Keratinocyte (primary cell): Measurements from ENCODE around the gene CCDC71L. TPM values are rescaled to one million over a fixed set of nuclear protein-coding genes. Genes with fewer than 3 reads are reported as not detected.

Experiments used
- DNase-seq: peaks from one replicate; pipeline ENCODE4 v3.0.0-alpha.2; 2011; ENCODE audit warnings: low read depth, missing footprints, low spot score
- FAIRE-seq: peaks from 2 replicates; lab custom pipeline; 2011; peaks lifted over from hg19 to GRCh38; lab: Jason Lieb, UNC
- H2AFZ ChIP-seq: 2 replicates; pipeline ENCODE4 v1.6.0; 2012; ENCODE audit warnings: low read length, control low read depth, inconsistent platforms; ENCODE audit not compliant: control insufficient read depth
- H3K27ac ChIP-seq: 2 replicates; pipeline ENCODE4 v1.5.1; 2011; ENCODE audit warnings: low read length; ENCODE audit not compliant: control insufficient read depth, insufficient read depth
- H3K27me3 ChIP-seq: 3 replicates; pipeline ENCODE4 v1.6.0; 2011; ENCODE audit warnings: low read length; ENCODE audit not compliant: control insufficient read depth, insufficient read depth; ENCODE audit errors: extremely low read depth
- H3K36me3 ChIP-seq, 2 experiments: 2 replicates in 1 of 2; 3 replicates in 1 of 2; pipeline ENCODE4 v1.5.1; 2011; ENCODE audit warnings: low read length in 2 of 2, mild to moderate bottlenecking in 1 of 2; ENCODE audit not compliant: control insufficient read depth in 2 of 2, insufficient read depth in 2 of 2; ENCODE audit errors: extremely low read depth in 1 of 2
- H3K4me1 ChIP-seq: 3 replicates; pipeline ENCODE4 v1.5.1; 2011; ENCODE audit warnings: low read length; ENCODE audit not compliant: control insufficient read depth, insufficient read depth; ENCODE audit errors: extremely low read depth
- H3K4me2 ChIP-seq: 3 replicates; pipeline ENCODE4 v1.6.0; 2011; ENCODE audit warnings: low read depth, low read length; ENCODE audit not compliant: control insufficient read depth, insufficient read depth; ENCODE audit errors: extremely low read depth
- H3K4me3 ChIP-seq, 3 experiments: fragments of 200-600 bp in 1 of 3; sonication (generic) in 1 of 3; 2 replicates in 2 of 3; 3 replicates in 1 of 3; pipeline ENCODE4 v1.5.1; 2011 to 2016; ENCODE audit warnings: low read length in 3 of 3, mild to moderate bottlenecking in 3 of 3, control low read depth in 2 of 3, inconsistent platforms in 1 of 3, low read depth in 1 of 3, mixed read lengths in 1 of 3, mixed run types in 1 of 3, moderate library complexity in 1 of 3; ENCODE audit not compliant: control insufficient read depth in 2 of 3, insufficient read depth in 2 of 3; ENCODE audit errors: extremely low read depth in 1 of 3
- H3K79me2 ChIP-seq: 2 replicates; pipeline ENCODE4 v1.6.0; 2012; ENCODE audit warnings: low read length; ENCODE audit not compliant: control insufficient read depth, insufficient read depth
- H3K9ac ChIP-seq: 3 replicates; pipeline ENCODE4 v1.6.0; 2011; ENCODE audit warnings: low read length; ENCODE audit not compliant: control insufficient read depth, insufficient read depth; ENCODE audit errors: extremely low read depth
- H3K9me1 ChIP-seq: 3 replicates; pipeline ENCODE4 v1.6.0; 2011; ENCODE audit warnings: low read length; ENCODE audit not compliant: control insufficient read depth, insufficient read depth; ENCODE audit errors: extremely low read depth
- H3K9me3 ChIP-seq: 2 replicates; pipeline ENCODE4 v1.5.1; 2012; ENCODE audit warnings: low read depth, low read length; ENCODE audit not compliant: control insufficient read depth
- H4K20me1 ChIP-seq: 3 replicates; pipeline ENCODE4 v1.6.0; 2011; ENCODE audit warnings: low read length; ENCODE audit not compliant: control insufficient read depth, insufficient read depth; ENCODE audit errors: extremely low read depth
- EZH2 ChIP-seq: IDR thresholded peaks from one replicate; pipeline ENCODE4 v1.6.1; 2012; ENCODE audit warnings: inconsistent platforms, mild to moderate bottlenecking, low read length, moderate library complexity
- dilution Hi-C: fragments of 300-500 bp; cut with MboI; formaldehyde crosslinking; loops from one replicate; pipeline ENCODE4 v1.7.0; 2020; ENCODE audit warnings: low sequenced_read_pairs; ENCODE audit not compliant: extremely low pct_ligation_motif_present
- polyA plus RNA-seq, 5 experiments: library from polyadenylated mRNA; depleted of rRNA in 3 of 5; stranded (reverse) in 3 of 5; stranded (forward) in 1 of 5; unstranded in 1 of 5; fragments of >200 nt; gene quantifications; 1 replicate in 1 of 5; 2 replicates in 3 of 5; 3 replicates in 1 of 5; pipeline versions ENCODE4 v1.2.1 to v1.2.3, GENCODE V29; 2011 to 2012; ENCODE audit warnings: missing spikeins in 2 of 5, low read depth in 1 of 5, low replicate concordance in 1 of 5
- TF ChIP-seq, protein P1 (sequence below), 3 experiments: IDR thresholded peaks in 1 of 3; conservative IDR thresholded peaks in 1 of 3; optimal IDR thresholded peaks in 1 of 3; 2 replicates in 2 of 3; 3 replicates in 1 of 3; pipeline versions ENCODE3 to v1.5.1; 2011; ENCODE audit warnings: low read length in 3 of 3, mild to moderate bottlenecking in 3 of 3, moderate library complexity in 2 of 3, control low read depth in 1 of 3, inconsistent platforms in 1 of 3; ENCODE audit not compliant: insufficient read depth in 2 of 3; ENCODE audit errors: extremely low read depth in 1 of 3

The CCDC71L gene
- polyA plus RNA-seq, 1 donor (not counting 4 experiments of a cell fraction or from before 2014, with no cell fraction given): 10.6 TPM

DNA sequence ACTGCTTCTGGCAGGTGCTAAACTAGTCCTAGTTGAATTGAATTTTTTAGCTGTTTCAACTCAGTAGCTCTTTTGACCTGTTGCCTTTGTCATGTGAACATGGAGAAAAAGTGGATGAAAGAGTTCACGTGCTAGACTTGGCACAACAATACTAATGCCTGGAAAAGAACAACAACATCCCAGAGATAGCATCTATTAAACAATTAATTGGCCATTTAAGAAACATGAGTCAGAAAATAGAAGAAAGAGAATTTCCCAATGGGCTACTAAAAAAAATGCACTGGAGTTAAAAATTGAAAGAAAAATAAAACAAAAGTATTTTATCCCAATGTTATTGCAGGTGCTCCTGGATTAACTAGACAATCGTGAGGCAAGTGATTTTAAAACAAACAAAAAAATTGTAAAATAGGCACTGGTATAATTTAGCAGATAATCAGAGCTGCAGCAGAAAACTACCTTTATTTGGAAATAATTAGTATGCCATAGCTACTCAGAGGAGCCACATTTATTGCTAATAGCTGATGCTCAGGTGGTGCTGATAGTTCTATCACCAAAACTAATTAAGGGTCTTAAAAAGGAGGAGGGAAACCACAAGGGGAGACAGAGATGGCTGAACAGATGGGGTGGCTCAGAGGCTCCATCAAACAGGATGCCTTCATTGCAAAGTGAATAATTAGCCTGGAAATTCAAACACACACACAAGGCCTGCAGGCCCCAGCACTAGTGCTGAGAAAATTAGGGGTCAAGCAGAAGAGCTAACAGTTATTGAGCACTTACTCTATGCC lies 17.6 kb downstream of the CCDC71L start:
- no peak overlapping the region for H2AFZ ChIP-seq

DNA sequence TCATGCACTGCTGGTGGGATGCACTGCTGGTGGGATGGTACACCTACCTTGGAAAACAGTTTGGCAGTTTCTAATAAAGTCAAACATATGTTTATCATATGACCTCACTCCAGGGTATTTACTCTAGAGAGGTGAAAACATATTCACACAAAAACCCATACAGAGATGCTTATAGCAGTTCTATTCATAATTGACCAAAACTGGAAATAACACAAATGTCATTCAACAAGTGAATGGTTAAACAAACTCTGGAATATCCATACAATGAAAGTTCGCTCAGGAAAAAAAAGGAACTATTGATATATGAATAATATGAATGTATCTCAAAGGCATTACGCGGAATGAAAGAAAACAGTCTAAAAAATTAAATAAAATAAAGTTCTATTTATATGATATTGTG lies 19.5 kb downstream of the CCDC71L start:
- Histone ChIP-seq H2AFZ (no peak overlapping the region), H3K4me2 (no peak overlapping the region), H3K9me3 (no peaks in the 10 kb centered on the region), H3K27ac (no peak overlapping the region), H3K9me1 (no peaks in the 10 kb centered on the region), H3K4me1 (no peaks in the 10 kb centered on the region), H3K27me3 (peaks cover 6% of the 10 kb centered on the region), H4K20me1 (no peaks in the 10 kb centered on the region), H3K36me3 (no peaks in the 10 kb centered on the region), H3K79me2 (no peaks in the 10 kb centered on the region), H3K4me3 (no peak overlapping the region), H3K9ac (no peak overlapping the region)
- DNase-seq (no peak), FAIRE-seq (no peak)
- no peak for TF ChIP-seq EZH2
- TF ChIP-seq, protein P1, sequence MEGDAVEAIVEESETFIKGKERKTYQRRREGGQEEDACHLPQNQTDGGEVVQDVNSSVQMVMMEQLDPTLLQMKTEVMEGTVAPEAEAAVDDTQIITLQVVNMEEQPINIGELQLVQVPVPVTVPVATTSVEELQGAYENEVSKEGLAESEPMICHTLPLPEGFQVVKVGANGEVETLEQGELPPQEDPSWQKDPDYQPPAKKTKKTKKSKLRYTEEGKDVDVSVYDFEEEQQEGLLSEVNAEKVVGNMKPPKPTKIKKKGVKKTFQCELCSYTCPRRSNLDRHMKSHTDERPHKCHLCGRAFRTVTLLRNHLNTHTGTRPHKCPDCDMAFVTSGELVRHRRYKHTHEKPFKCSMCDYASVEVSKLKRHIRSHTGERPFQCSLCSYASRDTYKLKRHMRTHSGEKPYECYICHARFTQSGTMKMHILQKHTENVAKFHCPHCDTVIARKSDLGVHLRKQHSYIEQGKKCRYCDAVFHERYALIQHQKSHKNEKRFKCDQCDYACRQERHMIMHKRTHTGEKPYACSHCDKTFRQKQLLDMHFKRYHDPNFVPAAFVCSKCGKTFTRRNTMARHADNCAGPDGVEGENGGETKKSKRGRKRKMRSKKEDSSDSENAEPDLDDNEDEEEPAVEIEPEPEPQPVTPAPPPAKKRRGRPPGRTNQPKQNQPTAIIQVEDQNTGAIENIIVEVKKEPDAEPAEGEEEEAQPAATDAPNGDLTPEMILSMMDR (optimal IDR thresholded peaks at IDR 0.05 in 1 of 3, IDR thresholded peaks at IDR 0.05 in 1 of 3, conservative IDR thresholded peaks at IDR 0.05 in 1 of 3; ENCODE audit: extremely low read depth in 1 of 3, insufficient read depth in 2 of 3, low read length in 3 of 3): no peak
- dilution Hi-C loops: no loop called here

More for the DNA sequence above, 17.6 kb downstream of the CCDC71L start:
- H3K9ac ChIP-seq: no peak overlapping the region
- dilution Hi-C loops: no loop called here
- H3K4me2 ChIP-seq: no peak overlapping the region
- no peaks in the 10 kb centered on the region for H3K36me3 ChIP-seq
- TF ChIP-seq, protein P1 (optimal IDR thresholded peaks at IDR 0.05 in 1 of 3, IDR thresholded peaks at IDR 0.05 in 1 of 3, conservative IDR thresholded peaks at IDR 0.05 in 1 of 3; ENCODE audit: extremely low read depth in 1 of 3, insufficient read depth in 2 of 3, low read length in 3 of 3): no peak
- TF ChIP-seq EZH2: no peak
- H3K4me1 ChIP-seq: no peaks in the 10 kb centered on the region
- no peaks in the 10 kb centered on the region for H3K79me2 ChIP-seq
- H3K27me3 ChIP-seq: no peaks in the 10 kb centered on the region
- H3K9me3 ChIP-seq: no peaks in the 10 kb centered on the region
- no peaks in the 10 kb centered on the region for H4K20me1 ChIP-seq
- FAIRE-seq: no peak
- no peak overlapping the region for H3K4me3 ChIP-seq
- no peaks in the 10 kb centered on the region for H3K9me1 ChIP-seq
- H3K27ac ChIP-seq: no peak overlapping the region
- DNase-seq: no peak
